ENCODE measurements around the gene ALOX15.
"Not testable (repeated sequence)": the region's sequence is repeated elsewhere in the genome, so short reads cannot be mapped to it uniquely, and the experiment has no call there.

ALOX15 gene

DNA sequence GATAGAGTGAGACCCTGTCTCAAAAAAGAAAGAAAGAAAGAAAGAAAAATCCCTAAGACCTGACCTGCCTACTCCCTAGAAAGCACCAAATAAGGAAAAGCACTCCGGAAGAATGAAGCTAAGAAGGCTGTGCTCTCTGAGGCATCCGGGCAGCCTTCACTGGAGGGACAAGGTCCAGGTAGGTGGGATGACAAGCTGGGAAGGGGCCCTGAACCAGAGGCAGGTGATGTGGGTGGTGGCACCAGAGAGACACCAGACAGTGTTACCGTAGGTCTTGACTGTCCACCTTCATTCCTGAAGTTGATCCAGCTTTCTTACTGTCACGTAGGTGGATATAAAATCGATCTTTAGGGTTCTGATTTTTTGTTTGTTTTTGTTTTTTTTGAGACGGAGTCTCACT lies 30.8 kb downstream of the ALOX15 start:
- DNase-seq, result no peak

DNA sequence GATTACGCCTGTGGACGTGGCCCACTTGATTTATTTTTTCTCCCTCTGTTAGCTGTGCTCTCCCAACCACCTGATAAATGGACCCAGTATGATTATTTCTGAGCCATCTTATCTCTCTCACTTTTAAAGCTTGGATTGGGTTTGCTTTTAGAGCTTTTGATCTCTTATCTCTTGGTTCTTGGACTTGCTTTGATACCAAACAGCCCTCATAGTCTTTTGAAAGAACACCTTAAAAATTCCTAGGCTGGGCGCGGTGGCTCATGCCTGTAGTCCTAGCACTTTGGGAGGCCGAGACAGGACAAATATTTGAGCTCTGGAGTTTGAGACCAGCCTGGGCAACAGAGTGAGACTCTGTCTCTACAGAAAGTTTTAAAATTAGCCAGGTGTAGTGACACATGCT lies 31.3 kb downstream of the ALOX15 start:
- no peak for DNase-seq

DNA sequence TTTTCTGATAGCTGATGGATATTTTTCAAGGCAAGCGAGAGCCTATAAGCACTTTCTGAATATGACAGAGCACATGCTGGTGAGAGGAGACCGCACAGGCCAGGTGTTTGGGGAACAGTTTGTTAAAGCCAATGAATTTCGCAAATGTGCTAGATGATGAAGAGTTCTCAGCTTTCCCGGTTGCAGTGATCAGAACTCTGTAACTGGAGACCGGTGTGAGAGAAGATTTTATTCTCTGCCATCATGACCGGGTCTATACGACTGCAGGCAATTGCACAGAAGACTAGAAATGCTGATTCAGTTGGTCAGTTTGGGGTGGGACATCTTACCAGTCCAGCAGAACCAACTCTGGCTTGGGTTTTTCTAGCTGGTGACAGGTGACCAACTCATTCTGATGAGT lies 31.7 kb downstream of the ALOX15 start:
- DNase-seq, result no peak

DNA sequence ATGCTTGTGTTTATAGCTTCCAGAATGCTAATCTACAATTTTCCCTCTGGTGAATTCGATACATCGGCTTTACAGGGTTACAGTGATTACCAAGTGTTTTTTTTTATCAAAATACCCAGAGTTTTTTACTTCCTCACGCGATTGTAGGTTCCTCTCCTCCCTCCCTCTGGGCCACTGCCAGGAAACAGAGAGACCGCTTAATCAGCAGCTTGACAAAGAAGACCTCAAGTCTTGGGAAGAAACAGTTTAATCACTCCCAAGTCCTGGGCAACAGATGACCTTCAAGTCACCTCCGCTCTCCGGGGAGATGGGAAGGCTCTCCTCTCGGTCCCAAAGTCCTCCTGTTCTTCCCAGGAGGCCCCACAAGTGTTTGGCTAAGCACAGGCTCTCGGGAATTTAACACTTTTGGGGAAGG lies 33.7 kb downstream of the ALOX15 start:
- DNase-seq, result no peak

DNA sequence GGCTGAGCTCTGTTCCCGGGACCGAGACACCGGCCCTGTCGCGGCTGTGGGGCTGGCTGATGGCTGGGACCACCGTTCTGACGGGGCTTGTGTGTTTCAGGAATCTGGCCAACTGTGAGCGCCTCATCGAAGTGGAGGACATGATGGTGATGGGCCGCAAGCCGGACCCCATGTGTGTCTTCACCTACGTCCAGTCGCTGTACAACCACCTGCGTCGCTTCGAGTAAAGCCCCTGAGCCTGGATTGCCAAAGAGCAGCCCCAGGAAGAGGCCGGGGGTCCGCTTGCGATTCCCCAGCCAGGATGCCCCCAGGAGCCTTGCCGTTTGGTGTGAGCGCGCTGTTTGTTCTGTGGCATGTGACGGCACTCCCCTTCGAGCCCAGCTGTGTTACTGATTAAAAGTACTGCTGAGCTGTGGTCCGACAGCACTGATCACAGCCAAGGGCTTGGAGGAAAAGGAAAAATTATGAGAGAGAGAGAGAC lies 34.2 kb downstream of the ALOX15 start:
- no peak for DNase-seq

DNA sequence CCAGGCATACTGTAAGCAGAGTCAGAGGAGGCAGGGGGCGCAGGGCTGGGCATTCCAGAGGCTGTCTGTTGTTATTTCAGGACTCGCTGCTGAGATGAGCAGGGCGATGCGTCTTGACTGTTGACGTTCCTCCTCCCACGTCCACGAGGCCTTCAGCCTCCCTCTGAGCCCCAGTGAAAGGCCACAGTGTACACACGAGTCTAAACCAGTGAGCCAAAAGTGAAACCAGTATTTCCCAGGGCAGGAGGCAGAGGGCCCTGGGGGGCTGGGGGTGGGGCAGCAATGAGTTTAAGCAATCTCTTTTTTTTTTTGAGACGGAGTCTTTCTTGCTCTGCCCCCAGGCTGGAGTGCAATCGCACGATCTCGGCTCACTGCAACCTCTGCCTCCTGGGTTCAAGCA lies 35.7 kb downstream of the ALOX15 start:
- no peak for DNase-seq

DNA sequence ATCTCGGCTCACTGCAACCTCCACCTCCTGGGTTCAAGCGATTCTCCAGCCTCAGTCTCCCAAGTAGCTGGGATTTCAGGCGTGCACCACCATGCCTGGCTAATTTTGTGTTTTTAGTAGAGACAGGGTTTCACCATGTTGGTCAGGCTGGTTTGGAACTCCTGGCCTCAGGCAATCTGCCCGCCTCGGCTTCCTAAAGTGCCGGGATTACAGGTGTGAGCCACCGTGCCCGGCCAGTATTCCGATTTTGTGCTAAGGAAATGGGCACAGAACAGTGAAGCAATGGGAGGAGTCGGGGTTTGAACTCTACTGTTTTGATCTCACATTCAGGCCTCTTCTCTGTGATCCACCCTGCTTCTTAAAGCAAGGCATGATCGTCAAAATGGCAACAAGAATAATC lies 36.7 kb downstream of the ALOX15 start:
- DNase-seq, result not testable (repeated sequence)

DNA sequence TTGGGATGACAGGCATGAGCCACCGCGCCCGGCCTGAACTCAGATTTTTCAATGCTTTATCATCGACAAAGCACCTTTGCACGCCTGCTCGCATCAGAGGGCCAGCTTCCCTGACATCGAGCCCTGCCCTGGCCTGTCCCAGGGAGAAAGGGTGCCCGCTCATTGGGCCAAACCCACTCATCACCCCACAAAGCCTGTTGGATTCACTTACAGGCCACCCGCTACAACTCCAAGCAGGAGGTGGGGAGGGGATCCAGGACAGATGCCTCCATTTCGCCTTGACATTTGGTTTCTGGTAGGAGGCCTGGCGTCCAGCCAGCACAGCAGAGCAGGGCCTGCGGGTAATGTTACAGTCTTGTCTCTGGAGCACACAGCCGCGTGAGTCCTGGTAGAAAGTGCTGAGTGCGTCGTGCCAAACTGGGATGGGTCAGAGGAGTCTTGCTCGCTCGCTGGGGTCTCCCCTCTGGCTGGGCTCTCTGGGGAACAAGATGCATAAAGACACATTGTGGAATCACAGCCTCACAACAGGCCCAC lies 37.3 kb downstream of the ALOX15 start:
- DNase-seq, result no peak

DNA sequence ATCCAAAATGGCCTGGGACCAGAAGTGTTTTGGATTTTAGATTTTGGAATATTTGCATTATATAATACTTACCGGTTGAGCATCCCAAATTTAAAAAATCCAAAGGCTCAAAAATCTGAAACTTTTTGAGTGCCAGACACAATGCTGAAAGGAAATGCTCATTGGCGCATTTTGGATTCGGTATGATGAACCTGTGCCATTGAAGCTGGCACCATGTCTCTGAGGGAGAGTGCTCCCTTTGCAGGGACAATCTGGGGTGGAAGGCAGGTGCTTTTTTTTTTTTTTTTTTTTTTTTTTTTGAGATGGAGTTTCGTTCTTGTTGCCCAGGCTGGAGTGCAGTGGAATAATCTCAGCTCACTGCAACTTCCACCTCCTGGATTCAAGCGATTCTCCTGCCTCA lies 39.4 kb downstream of the ALOX15 start:
- DNase-seq, result no peak

DNA sequence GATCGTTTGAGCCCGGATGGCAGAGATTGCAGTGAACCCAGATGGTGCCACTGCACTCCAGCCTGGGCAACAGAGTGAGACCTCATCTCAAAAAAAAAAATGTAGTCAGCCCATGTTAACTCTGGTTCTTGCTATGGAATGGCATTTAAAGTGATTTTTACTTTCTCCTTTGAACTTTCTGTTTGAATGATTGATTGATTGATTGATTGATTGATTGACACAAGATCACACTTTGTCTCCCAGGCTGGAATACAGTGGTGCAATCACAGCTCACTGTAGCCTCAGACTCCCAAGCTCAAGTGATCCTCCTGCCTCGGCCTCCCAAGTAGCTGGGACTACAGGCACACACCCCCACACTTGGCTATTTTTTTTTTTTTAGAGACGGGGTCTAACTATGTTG lies 40.2 kb downstream of the ALOX15 start:
- no peak for DNase-seq

DNA sequence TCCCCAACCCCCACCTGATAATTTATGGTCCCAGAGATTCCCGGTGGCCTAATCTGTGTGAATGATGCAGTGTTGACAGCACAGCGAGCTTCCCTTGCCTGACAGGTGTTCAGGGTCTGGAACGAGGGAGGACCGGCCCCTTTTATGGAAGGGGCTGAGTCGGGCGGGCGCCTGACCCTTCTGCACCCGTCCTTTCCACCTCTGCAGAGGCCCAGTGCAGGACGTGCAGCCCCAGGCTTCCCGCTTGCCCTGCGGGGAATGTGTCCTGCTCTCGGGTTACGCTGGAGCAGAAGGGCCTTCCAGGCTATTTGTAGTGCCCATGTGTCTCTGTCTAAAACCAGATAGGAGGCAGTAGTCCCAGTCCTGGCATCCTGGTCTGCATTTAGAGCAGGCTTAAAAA lies 40.9 kb downstream of the ALOX15 start:
- DNase-seq, result no peak

DNA sequence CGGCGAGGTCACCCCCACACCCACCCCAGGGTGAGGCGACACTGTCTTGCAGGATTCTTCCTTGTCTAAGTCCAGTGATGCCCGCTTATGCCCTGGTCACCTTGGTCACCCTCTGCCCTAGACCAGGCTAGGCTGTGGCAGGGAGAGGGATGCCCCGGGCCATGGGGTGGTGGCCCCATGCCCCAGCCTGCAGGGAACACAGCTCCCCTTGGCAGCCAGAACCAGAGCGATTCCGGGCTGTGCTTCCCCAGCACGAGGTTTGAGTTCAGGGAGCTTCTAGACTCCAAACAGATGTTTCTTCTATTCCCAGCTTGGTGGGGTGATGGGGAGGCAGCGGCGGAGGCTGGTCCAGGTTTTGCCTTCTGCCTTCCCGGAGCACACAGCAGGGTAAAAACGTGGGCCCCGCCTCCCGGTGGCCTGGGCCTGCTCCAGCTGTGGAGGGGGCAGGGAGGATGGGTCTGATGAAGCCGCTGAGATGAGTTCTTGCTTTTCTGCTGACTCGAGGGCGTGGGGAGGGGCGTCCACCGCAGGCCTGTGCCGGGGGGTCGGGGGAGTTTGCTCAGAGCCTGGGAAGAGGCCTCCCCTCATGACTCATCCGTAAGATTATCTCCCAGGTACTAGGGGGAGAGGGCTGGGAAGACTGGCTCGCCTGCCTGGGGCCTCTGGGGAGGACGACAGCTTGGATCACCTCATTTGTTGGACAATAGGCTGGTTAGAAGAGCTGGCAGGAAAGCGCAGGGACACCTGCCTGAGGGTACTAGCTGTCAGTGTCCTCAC lies 41.8 kb downstream of the ALOX15 start:
- DNase-seq, result no peak

DNA sequence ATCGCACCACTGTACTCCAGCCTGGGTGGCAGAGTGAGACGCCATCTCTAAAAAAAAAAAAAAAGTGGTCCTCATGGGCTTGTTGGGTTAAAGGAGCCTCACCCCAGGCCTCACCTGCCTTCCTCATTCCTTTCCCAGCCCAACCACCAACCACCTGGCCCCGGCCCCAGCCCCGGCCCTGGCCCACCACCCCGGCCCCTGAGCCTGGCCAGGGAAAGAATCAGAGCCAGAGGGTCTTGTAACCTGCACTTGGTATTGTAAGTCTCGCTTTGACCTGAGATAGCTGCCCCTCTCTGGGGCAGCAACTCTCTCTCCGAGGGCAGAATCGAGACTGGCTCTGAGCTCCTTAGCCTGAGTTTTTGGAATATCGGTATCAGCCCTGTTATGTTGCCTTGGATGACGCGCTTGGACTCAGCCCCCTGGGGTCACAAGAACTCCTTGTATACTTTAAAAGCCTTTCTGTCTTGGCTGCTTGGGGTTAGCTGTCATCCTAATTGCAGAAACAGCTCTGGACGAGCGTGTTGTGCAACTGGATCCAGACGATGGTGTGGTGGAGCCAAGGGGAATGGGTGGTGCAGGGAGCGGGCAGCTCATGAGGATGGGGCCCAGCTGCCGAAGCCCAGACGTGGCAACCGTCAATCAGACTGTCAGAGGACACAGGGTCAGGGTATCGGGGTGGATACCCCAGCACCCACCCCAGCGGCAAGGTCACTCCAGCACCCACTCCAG lies 42.5 kb downstream of the ALOX15 start:
- DNase-seq, result no peak

DNA sequence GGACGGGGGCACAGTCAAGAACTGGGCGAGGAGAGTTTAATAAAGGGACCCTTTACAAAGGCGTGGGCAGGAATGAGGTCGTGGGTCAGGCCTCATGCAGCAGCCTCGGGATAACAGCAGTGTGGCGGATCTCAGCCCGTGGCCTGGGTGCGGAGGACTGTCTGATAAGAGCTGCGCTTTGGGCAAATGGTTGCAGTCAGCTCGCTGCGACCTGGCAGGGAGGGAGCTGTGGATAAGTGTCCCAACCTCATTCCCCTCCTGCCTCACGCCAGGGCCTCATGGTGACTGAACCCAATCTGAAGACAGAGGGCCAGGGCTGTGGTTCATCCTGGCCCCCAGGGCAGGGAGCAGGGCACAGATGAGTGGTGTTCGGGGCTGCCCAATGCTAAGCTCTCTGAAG lies 43.5 kb downstream of the ALOX15 start:
- no peak for DNase-seq

DNA sequence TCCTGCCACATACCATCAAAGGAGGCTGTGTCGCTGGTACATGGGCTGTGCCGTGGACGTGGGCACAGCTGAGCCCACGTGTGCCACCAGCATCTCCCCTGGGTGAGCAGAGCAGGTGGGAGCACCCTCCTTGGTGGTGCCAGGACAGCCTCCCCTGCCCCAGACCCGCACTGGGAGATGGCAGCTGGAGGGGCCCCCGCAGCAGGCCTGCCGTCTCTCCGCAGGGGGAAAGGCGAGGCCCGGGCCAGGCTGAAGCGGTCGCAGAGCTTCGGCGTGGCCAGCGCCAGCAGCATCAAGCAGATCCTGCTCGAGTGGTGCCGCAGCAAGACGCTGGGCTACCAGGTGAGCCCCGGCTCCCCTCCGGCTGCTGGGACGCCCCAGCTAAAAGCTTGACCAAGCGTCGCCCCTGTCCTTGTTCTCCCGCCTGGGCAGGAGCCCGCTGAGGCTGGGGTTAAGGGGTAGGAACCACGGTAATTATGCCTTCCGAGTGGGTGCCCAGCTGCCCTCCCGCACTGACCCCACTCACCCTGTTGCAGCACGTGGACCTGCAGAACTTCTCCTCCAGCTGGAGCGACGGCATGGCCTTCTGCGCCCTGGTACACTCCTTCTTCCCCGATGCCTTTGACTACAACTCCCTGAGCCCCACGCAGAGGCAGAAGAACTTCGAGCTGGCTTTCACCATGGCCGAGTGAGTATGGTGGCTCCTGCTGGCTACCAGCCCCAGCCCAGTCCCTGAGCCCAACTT lies 44.7 kb downstream of the ALOX15 start:
- DNase-seq, result no peak

DNA sequence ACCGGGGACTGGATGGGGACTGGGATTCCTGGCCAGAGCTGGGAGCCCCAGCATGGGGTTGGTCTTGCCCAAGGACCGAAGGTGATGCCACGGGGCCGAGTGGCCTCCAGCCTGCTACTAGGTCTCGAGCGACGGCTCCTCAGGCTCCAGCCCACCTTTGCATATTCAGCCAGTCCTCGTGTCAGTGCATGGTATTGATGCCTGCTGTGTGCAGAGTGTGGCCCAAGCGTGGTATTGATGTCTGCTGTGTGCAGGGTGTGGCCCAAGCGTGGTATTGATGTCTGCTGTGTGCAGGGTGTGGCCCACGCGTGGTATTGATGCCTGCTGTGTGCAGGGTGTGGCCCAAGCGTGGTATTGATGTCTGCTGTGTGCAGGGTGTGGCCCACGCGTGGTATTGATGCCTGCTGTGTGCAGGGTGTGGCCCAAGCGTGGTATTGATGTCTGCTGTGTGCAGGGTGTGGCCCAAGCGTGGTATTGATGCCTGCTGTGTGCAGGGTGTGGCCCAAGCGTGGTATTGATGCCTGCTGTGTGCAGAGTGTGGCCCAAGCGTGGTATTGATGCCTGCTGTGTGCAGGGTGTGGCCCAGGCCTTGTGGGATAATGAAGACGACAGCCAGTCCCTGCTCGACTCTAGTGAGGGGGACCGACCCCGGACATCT lies 45.7 kb downstream of the ALOX15 start:
- DNase-seq, result not testable (repeated sequence)

DNA sequence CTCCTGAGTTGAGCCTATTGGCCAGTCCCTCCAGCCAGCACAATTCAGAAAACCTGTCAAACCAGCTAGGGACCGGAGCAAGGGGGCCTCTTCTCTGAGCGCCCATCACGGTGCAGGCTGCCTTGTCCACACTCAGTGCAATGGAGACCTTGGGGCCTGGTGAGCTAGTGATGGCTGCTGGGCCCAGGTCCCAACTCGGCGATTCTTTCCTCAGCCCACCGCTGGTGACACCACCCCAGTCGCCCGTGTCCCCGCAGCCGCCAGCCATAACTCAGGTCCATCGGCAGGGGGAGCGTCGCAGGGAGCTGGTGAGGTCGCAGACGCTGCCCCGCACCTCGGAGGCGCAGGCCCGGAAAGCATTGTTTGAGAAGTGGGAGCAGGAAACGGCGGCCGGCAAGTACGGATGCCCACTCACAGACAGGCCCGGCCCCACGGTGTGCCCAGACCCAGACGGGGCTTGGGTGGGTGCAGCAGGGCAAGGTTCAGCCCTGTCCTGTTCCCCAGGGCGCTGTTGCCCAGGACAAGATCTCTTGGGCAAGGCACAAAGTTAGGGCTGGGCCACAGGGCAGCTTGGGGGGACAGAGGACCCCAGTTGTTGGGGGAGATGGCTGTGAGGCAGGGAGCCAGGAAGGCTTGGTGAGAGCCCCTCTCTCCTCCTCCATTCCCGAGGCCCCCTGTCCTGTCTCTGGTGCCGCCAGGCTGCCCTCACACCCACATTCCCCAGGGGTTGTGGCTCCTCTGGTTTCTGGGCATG lies 46.4 kb downstream of the ALOX15 start:
- peak; percentile 20 for DNase-seq

DNA sequence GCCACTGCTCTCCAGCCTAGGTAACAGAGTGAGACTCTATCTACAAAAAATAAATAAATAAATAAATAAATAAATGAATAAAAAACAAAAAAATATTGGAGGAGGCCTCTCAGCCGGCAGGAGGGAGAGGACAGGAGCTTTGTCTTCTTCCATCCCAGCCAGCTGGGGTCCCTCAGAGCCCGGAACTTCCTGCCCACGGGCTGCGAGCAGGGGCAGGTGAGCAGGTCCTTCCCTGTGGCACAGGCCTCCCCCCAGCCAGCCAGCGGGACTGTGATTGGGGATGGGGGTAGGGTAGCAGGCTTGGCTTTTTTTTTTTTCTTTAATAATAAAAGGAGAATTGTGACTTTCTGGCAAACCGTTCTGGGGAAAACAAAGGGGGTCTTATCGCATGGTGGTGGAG lies 47.1 kb downstream of the ALOX15 start:
- no peak for DNase-seq

DNA sequence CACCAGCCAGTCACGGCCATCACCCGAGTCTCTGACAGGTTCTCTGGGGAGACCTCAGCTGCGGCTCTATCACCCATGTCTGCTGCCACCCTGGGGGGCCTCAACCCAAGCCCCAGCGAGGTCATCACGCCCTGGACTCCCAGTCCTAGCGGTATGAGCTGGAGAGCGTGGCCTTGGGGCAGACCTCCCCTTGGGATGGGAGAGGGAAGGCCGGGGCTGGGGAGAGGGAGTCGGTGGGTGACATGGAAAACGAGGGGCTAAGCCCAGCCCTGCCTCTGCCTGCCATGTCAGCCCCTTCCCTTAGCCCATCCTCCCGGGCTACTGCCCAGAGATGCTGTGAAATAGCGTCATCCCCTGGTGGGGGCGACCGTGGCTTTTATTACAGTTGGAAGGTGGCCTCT lies 48.5 kb downstream of the ALOX15 start:
- DNase-seq, result no peak

DNA sequence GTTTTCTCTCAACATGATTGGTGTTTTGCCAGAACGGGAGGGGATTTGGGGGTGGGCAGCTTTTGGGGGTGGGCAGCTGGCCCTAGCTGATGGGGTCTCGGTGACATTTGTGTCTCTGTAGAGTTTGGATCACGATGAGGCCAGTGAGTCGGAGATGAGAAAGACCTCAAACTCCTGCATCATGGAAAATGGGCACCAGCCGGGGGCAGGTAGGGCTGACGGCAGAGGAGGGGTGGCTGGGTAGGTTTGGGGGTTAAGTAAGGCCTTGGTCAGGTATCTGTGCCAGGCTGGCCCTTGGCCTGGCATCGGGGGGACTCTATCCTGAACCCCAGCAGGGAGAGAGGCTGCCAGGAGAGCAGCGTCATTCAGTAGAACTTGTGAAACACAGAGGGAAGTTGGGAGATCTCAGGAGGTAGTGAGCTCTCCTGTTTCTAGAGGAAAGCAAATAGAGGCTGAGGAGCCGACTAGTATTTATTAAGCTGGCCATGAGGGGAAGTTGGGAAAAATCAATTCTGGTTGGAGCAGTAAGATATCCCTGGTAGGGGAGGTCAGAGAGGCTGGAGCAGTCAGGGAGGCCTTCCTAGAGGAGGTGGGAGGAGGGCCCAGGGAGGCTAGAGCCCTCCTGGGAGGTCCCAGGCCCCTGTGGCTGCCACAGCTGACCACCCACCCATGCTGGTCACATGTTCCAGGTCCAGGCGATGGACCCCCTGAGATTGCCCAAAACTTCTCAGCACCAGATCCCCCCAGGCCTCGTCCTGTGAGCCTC lies 49.1 kb downstream of the ALOX15 start:
- DNase-seq, result no peak

DNA sequence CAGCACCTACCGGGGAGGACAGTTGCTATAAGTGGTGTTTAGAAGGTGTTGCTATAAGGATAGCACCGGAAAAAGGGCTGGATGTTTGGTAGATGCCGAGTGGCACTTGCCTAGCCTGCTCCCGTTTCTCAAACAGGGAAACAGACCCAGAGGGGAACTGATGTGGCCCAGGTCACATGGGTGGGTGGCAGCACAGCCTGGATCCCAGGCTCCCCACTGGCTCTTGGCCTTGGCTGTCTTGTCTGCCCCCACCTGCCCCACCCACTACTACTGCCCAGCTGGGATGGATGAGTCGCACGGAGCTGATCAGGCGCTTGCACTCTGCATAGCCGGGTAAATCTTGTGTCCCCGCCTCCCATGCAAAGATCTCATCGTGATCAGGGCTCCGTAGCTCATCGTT lies 49.9 kb downstream of the ALOX15 start:
- no peak for DNase-seq

Measured in activated CD4-positive, alpha-beta T cell treated with anti-CD3 and anti-CD28 coated beads for 1 hour (primary cell).